K562 (cell line): Measurements from ENCODE around the gene RPP21. TPM values are rescaled to one million over a fixed set of nuclear protein-coding genes. Genes with fewer than 3 reads are reported as not detected.

ENCODE experiments used
- CBX5 ChIP-seq: IDR thresholded peaks from 2 replicates; pipeline ENCODE4 v1.6.1; 2014; ENCODE audit warnings: low read depth, borderline replicate concordance
- CSDE1 ChIP-seq, 2 experiments: fragments of 450-650 bp; IDR thresholded peaks; 2 replicates each; pipeline ENCODE4 v1.6.1; 2016; ENCODE audit warnings: mild to moderate bottlenecking in 1 of 2
- FOXP1 ChIP-seq: sonication (generic); formaldehyde crosslinking; IDR thresholded peaks from 2 replicates; pipeline ENCODE4 v1.8.0; 2022; ENCODE audit warnings: mild to moderate bottlenecking, missing genetic modification reagents
- LEF1 ChIP-seq: fragments of 450-650 bp; IDR thresholded peaks from 2 replicates; pipeline ENCODE4 v1.6.1; 2016; ENCODE audit warnings: mild to moderate bottlenecking
- PHB ChIP-seq: fragments of 250-450 bp; sonication (Bioruptor Pico); IDR thresholded peaks from 2 replicates; pipeline ENCODE4 v1.5.0; 2021
- PHF20 ChIP-seq: fragments of 450-650 bp; IDR thresholded peaks from 2 replicates; pipeline ENCODE4 v1.6.1; 2018; ENCODE audit not compliant: partially characterized antibody
- SLC30A9 ChIP-seq: fragments of 250-450 bp; sonication (Bioruptor Pico); IDR thresholded peaks from 2 replicates; pipeline ENCODE4 v1.8.0; 2022; ENCODE audit warnings: mild to moderate bottlenecking, moderate library complexity
- SP1 ChIP-seq: sonication (generic); formaldehyde crosslinking; IDR thresholded peaks from 2 replicates; pipeline ENCODE4 v1.8.1; 2022; ENCODE audit warnings: mild to moderate bottlenecking, missing genetic modification reagents
- ZBTB1 ChIP-seq: sonication (generic); formaldehyde crosslinking; IDR thresholded peaks from 2 replicates; pipeline ENCODE4 v1.8.1; 2023; ENCODE audit warnings: missing genetic modification reagents, low read depth, mild to moderate bottlenecking, borderline replicate concordance
- ZNF282 ChIP-seq: sonication (generic); formaldehyde crosslinking; IDR thresholded peaks from 2 replicates; pipeline ENCODE4 v1.8.1; 2023; ENCODE audit warnings: missing genetic modification reagents
- polyA plus RNA-seq, 8 experiments: library from polyadenylated mRNA; depleted of rRNA in 4 of 8; stranded (reverse) in 5 of 8; unstranded in 3 of 8; fragments of >200 nt; fragmentation: Nextera tagmentation in 2 of 8; fragmentation: Illumina TruSeq in 1 of 8; extraction: Ambion mirVana in 2 of 8; extraction: Trizol in 1 of 8; gene quantifications; 2 replicates each; pipeline versions ENCODE4 v1.2.1 to v1.2.3, GENCODE V29; 2011 to 2014; ENCODE audit warnings: inconsistent platforms in 1 of 8, missing spikeins in 1 of 8
- total RNA-seq, 7 experiments: library from RNA; depleted of rRNA in 6 of 7; stranded (reverse); fragments of >200 nt in 6 of 7; fragmentation: Illumina TruSeq in 2 of 7; extraction: Trizol in 2 of 7; gene quantifications; 2 replicates each; pipeline versions ENCODE4 v1.2.1 to v1.2.3, GENCODE V29; 2011 to 2021; ENCODE audit warnings: low replicate concordance in 1 of 7
- TF ChIP-seq, protein P1 (sequence below): fragments of 450-650 bp; IDR thresholded peaks from 2 replicates; pipeline ENCODE4 v1.6.1; 2016; ENCODE audit warnings: borderline replicate concordance
- TF ChIP-seq, protein P2 (sequence below): fragments of 250-450 bp; sonication (Bioruptor Pico); IDR thresholded peaks from 2 replicates; pipeline ENCODE4 v1.8.0; 2021; ENCODE audit warnings: borderline replicate concordance, mild to moderate bottlenecking, moderate library complexity; ENCODE audit not compliant: poor library complexity, severe bottlenecking
- TF ChIP-seq, protein P3 (sequence below): sonication (generic); formaldehyde crosslinking; IDR thresholded peaks from 2 replicates; pipeline ENCODE4 v1.8.0; 2023; ENCODE audit warnings: mild to moderate bottlenecking, missing genetic modification reagents
- TF ChIP-seq, protein P4 (sequence below): fragments of 450-650 bp; IDR thresholded peaks from 2 replicates; pipeline ENCODE4 v1.6.1; 2016
- TF ChIP-seq, protein P5 (sequence below): fragments of 450-650 bp; formaldehyde crosslinking; IDR thresholded peaks from 2 replicates; pipeline ENCODE4 v1.4.0; 2020; ENCODE audit warnings: mild to moderate bottlenecking, moderate library complexity

RPP21 gene
- total and polyA plus RNA-seq, 9 of the 15 experiments (the other 6 are each of a cell fraction or from before 2014, with no cell fraction given), result 62.1 to 362 (median 166) TPM

DNA sequence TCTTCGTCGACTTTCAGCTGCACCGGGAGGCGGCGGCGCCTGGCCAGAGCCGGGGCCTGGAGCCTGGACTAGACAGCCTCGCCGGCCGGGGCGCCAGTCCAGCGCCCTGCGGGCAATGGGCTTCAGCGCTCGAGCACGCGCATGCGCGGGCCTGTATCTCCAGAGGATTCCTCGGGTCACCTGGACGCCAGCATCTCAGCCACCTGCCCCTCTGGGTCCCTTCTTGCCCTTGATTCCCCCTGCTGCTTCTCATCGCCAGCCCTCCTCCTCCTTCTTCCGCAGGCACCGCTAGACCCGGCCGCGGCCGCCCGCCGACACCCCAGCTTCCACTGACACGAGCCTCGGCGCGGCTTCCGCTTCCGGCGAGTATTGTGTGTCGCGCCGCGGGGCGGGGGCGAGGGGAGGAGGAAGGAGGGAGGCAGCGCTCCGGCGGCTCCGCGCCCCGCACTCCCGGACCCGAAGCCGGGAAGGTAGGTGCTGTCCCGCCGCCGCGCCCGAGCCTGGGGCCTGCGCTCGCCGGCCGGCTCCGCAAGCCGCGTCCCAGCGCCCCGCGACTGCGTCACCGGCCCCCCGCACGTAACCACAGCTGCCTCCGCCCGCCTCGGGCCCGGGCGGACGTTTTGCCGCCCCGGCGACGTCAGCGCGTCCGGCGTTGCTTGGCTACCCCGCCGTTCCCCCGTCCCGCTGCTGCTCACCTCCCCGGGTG lies 18.3 kb upstream of the RPP21 start, which contains the start of gene TRIM39 (continued):
- TF ChIP-seq, protein P1, sequence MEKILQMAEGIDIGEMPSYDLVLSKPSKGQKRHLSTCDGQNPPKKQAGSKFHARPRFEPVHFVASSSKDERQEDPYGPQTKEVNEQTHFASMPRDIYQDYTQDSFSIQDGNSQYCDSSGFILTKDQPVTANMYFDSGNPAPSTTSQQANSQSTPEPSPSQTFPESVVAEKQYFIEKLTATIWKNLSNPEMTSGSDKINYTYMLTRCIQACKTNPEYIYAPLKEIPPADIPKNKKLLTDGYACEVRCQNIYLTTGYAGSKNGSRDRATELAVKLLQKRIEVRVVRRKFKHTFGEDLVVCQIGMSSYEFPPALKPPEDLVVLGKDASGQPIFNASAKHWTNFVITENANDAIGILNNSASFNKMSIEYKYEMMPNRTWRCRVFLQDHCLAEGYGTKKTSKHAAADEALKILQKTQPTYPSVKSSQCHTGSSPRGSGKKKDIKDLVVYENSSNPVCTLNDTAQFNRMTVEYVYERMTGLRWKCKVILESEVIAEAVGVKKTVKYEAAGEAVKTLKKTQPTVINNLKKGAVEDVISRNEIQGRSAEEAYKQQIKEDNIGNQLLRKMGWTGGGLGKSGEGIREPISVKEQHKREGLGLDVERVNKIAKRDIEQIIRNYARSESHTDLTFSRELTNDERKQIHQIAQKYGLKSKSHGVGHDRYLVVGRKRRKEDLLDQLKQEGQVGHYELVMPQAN, result peak; percentile 80
- TF ChIP-seq PHF20 (peak; percentile 86), CBX5 (no peak), FOXP1 (CRISPR knock-in tag) (peak; percentile 87), ZNF282 (CRISPR knock-in tag) (peak; percentile 81; the same call in 1 of the 2 replicates), SLC30A9 (CRISPR knock-in tag) (no peak), ZBTB1 (CRISPR knock-in tag) (peak; percentile 67), CSDE1 (IDR thresholded peaks at IDR 0.05) (peak in 1 of 2 experiments; percentile 76; a peak in 1 of 4 replicates), LEF1 (no peak), SP1 (CRISPR knock-in tag) (no peak), PHB (CRISPR knock-in tag) (peak; percentile 75; the same call in 1 of the 2 replicates)
- TF ChIP-seq, protein P2, sequence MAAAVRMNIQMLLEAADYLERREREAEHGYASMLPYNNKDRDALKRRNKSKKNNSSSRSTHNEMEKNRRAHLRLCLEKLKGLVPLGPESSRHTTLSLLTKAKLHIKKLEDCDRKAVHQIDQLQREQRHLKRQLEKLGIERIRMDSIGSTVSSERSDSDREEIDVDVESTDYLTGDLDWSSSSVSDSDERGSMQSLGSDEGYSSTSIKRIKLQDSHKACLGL (CRISPR knock-in tag), result peak; percentile 31
- TF ChIP-seq, protein P3, sequence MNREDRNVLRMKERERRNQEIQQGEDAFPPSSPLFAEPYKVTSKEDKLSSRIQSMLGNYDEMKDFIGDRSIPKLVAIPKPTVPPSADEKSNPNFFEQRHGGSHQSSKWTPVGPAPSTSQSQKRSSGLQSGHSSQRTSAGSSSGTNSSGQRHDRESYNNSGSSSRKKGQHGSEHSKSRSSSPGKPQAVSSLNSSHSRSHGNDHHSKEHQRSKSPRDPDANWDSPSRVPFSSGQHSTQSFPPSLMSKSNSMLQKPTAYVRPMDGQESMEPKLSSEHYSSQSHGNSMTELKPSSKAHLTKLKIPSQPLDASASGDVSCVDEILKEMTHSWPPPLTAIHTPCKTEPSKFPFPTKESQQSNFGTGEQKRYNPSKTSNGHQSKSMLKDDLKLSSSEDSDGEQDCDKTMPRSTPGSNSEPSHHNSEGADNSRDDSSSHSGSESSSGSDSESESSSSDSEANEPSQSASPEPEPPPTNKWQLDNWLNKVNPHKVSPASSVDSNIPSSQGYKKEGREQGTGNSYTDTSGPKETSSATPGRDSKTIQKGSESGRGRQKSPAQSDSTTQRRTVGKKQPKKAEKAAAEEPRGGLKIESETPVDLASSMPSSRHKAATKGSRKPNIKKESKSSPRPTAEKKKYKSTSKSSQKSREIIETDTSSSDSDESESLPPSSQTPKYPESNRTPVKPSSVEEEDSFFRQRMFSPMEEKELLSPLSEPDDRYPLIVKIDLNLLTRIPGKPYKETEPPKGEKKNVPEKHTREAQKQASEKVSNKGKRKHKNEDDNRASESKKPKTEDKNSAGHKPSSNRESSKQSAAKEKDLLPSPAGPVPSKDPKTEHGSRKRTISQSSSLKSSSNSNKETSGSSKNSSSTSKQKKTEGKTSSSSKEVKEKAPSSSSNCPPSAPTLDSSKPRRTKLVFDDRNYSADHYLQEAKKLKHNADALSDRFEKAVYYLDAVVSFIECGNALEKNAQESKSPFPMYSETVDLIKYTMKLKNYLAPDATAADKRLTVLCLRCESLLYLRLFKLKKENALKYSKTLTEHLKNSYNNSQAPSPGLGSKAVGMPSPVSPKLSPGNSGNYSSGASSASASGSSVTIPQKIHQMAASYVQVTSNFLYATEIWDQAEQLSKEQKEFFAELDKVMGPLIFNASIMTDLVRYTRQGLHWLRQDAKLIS, result peak; percentile 93
- TF ChIP-seq, protein P4, sequence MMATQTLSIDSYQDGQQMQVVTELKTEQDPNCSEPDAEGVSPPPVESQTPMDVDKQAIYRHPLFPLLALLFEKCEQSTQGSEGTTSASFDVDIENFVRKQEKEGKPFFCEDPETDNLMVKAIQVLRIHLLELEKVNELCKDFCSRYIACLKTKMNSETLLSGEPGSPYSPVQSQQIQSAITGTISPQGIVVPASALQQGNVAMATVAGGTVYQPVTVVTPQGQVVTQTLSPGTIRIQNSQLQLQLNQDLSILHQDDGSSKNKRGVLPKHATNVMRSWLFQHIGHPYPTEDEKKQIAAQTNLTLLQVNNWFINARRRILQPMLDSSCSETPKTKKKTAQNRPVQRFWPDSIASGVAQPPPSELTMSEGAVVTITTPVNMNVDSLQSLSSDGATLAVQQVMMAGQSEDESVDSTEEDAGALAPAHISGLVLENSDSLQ, result peak; percentile 27; the same call in 1 of the 2 replicates
- TF ChIP-seq, protein P5, sequence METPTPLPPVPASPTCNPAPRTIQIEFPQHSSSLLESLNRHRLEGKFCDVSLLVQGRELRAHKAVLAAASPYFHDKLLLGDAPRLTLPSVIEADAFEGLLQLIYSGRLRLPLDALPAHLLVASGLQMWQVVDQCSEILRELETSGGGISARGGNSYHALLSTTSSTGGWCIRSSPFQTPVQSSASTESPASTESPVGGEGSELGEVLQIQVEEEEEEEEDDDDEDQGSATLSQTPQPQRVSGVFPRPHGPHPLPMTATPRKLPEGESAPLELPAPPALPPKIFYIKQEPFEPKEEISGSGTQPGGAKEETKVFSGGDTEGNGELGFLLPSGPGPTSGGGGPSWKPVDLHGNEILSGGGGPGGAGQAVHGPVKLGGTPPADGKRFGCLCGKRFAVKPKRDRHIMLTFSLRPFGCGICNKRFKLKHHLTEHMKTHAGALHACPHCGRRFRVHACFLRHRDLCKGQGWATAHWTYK (CRISPR knock-in tag), result peak; percentile 78
